Upper lobe of left lung (tissue), 6 donors: ENCODE data around the gene POLN. TPM values are rescaled to one million over a fixed set of nuclear protein-coding genes. Genes with fewer than 3 reads are reported as not detected.
A peak's percentile ranks its signal among the peaks of the same experiment; 100 is the strongest.

Experiments used
- ATAC-seq, 2 donors: fragments of 200-7000 bp; cut with Tn5 transposase; one replicate each; pipeline ENCODE4 v1.9.1; 2022; ENCODE audit warnings: mild to moderate bottlenecking in 2 of 2, moderate library complexity in 2 of 2; ENCODE audit not compliant: low FRiP score in 2 of 2
- DNase-seq, 2 donors: peaks; one replicate each; pipeline ENCODE4 v3.0.0-alpha.2; 2019 to 2020
- H3K27ac ChIP-seq, 4 donors: fragments of 200-600 bp; sonication (generic); one replicate each; pipeline ENCODE4 v1.5.1; 2016 to 2019
- H3K27me3 ChIP-seq, 4 donors: fragments of 200-600 bp; sonication (generic); one replicate each; pipeline ENCODE4 v1.5.1; 2017 to 2019
- H3K36me3 ChIP-seq, 4 donors: fragments of 200-600 bp; sonication (generic); one replicate each; pipeline ENCODE4 v1.5.1; 2016 to 2019
- H3K4me1 ChIP-seq, 4 donors: fragments of 200-600 bp; sonication (generic); one replicate each; pipeline ENCODE4 v1.5.1; 2018 to 2019
- H3K4me3 ChIP-seq, 4 donors: fragments of 200-600 bp; sonication (generic); one replicate each; pipeline ENCODE4 v1.5.1; 2017 to 2019; ENCODE audit warnings: mild to moderate bottlenecking in 2 of 4, moderate library complexity in 1 of 4
- H3K9me3 ChIP-seq, 4 donors: fragments of 200-600 bp; sonication (generic); one replicate each; pipeline ENCODE4 v1.5.1; 2018 to 2019
- CTCF ChIP-seq, 6 experiments: fragments of 450-650 bp in 4 of 6; fragments of 200-600 bp in 2 of 6; sonication (generic) in 2 of 6; IDR thresholded peaks; one replicate each; pipeline ENCODE4 v1.5.1; 2016 to 2019; ENCODE audit warnings: antibody characterized with exemption in 6 of 6
- EP300 ChIP-seq, 4 donors: sonication (generic); formaldehyde crosslinking; IDR thresholded peaks; one replicate each; pipeline ENCODE4 v1.5.1; 2017; ENCODE audit warnings: antibody characterized with exemption in 4 of 4, control low read depth in 2 of 4
- POLR2A ChIP-seq, 4 donors: fragments of 450-650 bp; IDR thresholded peaks; one replicate each; pipeline ENCODE4 v1.5.1; 2016 to 2017; ENCODE audit warnings: antibody characterized with exemption in 4 of 4, mild to moderate bottlenecking in 2 of 4
- POLR2AphosphoS5 ChIP-seq, 2 donors: sonication (generic); formaldehyde crosslinking; IDR thresholded peaks; one replicate each; pipeline ENCODE4 v1.5.1; 2017; ENCODE audit warnings: antibody characterized with exemption in 2 of 2
- WGBS, 2 donors: methylation state at CpG; one replicate each; pipeline ENCODE4 v1.1.5; 2017 to 2018; 5-methylcytosine and 5-hydroxymethylcytosine counted together
- total RNA-seq, 6 donors: library from RNA; depleted of rRNA in 4 of 6; stranded (reverse); fragments of >200 nt in 4 of 6; gene quantifications; one replicate each; pipeline versions ENCODE4 v1.1.0 to v1.2.1, GENCODE V29; 2016 to 2021
- donor health status: DM: no; HTN: no; CAD: no; lungs with moderate emphysema.
- donor health status: DM: no; HTN: yes; CAD: no; lungs with severe emphysema.

The POLN gene
- total RNA-seq = 1 to 10 TPM in 5 of 6 donors, under 1 TPM in 1; 0.89 to 5.5 (median 2.6) TPM

DNA sequence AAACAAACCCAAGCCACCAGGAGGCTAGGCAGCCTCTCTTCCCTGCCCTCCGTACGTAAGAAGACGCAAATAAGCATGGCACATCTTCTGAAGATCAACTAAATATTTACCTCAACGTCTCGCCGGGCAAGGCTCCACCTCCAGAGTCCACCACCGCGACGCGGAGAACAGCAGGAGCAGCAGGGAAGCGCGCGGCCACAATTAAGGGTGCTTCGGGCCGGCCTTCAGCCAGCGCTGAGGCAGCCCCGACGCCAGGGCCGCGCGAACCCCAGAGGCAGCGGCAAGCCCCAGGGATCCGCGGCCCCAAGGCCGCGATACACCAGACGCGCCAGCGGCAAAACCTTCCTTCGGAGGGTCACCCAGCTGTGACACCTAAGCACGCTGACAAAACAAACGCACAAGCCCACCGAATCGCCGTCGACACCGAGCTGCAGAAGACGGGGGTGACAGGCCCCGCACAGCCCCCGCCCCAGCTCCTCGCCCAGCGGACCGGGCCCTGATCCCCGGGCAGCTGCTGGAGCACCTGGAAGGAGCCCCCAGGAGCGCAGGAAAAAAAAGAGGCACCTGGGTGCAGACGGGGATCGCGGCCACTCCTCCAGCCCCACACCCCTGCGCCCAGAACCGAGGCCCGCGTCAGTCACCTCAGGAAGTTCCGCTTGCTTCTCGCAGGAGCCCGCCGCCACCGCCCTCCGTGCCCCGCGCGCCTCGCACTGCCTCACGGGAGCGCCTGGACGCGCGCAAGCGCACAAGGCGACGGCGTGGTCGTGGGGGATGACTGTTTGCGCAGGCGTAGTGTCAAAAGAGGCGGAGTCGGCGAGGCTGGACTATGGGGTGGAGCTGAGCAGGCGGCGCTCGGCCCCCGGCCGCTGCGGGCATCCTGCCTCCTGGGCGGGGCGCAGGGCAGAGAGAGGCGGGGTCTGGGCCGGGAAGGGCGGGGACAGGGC is at the start of gene POLN, which contains the start of gene HAUS3:
Gene POLN, minus strand, starts transcription at position 712 of the 944 bp plus-strand sequence. CDS start 12,890 bp downstream, outside the sequence.
Gene HAUS3, minus strand, starts transcription at position 712 of the 944 bp plus-strand sequence. CDS start 1,175 bp downstream, outside the sequence.
- Histone ChIP-seq H3K27me3 (no peaks in the 10 kb centered on the region), H3K4me1 (peaks cover 53 to 78% (median 63%) of the 10 kb centered on the region in 4 donors), H3K27ac (peak within 1 kb of the TSS; percentile 82 to 90 (median 85)), H3K36me3 (peaks cover 0 to 3% (median 0%) of the 10 kb centered on the region in 4 donors), H3K4me3 (peak within 1 kb of the TSS; percentile 84 to 100 (median 95)), H3K9me3 (no peaks in the 10 kb centered on the region)
- DNase-seq = peak; percentile 99
- peak; percentile 82 to 97 for TF ChIP-seq POLR2AphosphoS5 (IDR thresholded peaks at IDR 0.05)
- no peak for TF ChIP-seq EP300 (IDR thresholded peaks at IDR 0.05)
- TF ChIP-seq POLR2A (IDR thresholded peaks at IDR 0.05) = peak in 3 of 4 donors; percentile 43 to 92 (median 75)
- TF ChIP-seq CTCF (IDR thresholded peaks at IDR 0.05) = peak in 1 of 6 experiments; percentile 2
- ATAC-seq = peak; percentile 99
- WGBS, 2 donors = 0 to 1% methylated on average over 18 to 47 of the region's 88 CpGs

DNA sequence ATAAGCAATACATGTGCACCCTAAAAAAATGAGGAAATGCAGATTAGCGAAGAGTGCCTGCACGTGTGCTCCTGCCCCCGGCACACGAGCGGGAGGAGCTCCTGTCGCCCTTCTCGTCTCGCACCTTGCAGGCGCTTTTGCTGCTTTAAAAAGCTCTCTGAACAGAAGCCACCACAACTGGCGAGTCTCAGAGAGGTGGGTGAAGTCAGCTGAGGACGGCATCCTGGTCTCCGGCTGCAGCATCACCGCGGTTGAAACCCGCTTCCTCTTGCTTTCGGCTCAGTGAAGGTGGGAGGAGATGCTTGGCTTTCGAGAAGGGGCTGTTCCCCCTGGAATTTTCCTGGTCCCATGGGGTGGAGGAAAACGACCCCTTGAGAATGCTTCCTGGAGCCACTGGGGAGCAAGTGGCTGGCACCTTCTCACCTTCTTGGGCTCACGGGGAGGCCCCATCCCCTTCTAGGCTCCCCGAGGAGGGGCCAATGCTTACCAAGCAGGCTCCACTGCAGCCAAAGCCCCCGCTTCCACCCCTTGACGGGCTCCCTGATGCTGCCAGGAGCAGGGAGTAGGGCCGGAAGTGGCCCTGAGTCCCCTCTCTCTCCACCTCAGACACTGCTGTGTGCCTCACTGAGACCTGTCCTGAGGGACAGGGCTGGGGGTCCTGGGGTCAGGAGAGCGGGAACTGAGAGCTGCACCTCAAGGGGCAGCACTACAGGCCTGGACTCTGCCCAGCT is 49.2 kb upstream of the POLN start:
- peak in 1 of 2 donors; percentile 36 for DNase-seq
- Histone ChIP-seq H3K27me3 (no peaks in the 10 kb centered on the region), H3K4me3 (no peak overlapping the region), H3K36me3 (no peaks in the 10 kb centered on the region), H3K4me1 (peaks cover 0 to 5% (median 0%) of the 10 kb centered on the region in 4 donors), H3K27ac (peak overlapping the region in 1 of 4 donors; percentile 15), H3K9me3 (no peaks in the 10 kb centered on the region)
- WGBS, 2 donors = 62% methylated on average over 19 to 24 of the region's 24 CpGs
- TF ChIP-seq CTCF (IDR thresholded peaks at IDR 0.05) (no peak), EP300 (IDR thresholded peaks at IDR 0.05) (no peak), POLR2AphosphoS5 (IDR thresholded peaks at IDR 0.05) (no peak), POLR2A (IDR thresholded peaks at IDR 0.05) (no peak)
- peak in 1 of 2 donors; percentile 5 for ATAC-seq

- no peak overlapping the region for H3K4me3 ChIP-seq
- 88 to 89% methylated on average over 1 to 9 of the region's 9 CpGs for WGBS, 2 donors
- no peaks in the 10 kb centered on the region for H3K27me3 ChIP-seq
- no peaks in the 10 kb centered on the region for H3K36me3 ChIP-seq
- no peaks in the 10 kb centered on the region for H3K9me3 ChIP-seq
- no peak overlapping the region for H3K27ac ChIP-seq
- H3K4me1 ChIP-seq = peaks cover 0 to 5% (median 0%) of the 10 kb centered on the region in 4 donors
- peak; percentile 15 to 79 for DNase-seq
- ATAC-seq = no peak
- TF ChIP-seq POLR2AphosphoS5 (IDR thresholded peaks at IDR 0.05) = no peak
- no peak for TF ChIP-seq EP300 (IDR thresholded peaks at IDR 0.05)
- no peak for TF ChIP-seq CTCF (IDR thresholded peaks at IDR 0.05)
- no peak for TF ChIP-seq POLR2A (IDR thresholded peaks at IDR 0.05)
These were observed 48.6 kb upstream of the POLN start for GRCh38 chr4:2290488-2290887.

DNA sequence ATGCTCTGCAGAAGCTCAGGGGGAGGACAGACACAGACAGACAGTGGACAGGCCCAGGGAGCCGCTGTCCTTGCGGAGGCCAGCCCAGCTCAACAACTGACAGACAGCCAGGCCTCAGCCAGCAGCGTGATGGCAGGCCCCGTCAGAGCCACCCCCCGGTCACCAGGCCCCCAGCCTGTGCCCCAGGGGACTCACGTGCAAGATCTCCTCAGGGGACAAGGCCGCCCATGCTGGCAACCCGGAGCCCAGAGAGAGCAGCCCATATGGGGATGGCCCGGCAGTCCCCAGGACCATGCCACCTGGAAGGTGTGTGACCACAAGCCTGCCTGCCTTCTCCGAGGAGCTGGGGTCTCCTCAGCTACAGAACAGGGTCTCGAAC is 48.0 kb upstream of the POLN start:
- DNase-seq (peak; percentile 13 to 60), ATAC-seq (no peak)

More for the DNA sequence above, 48.0 kb upstream of the POLN start:
- Histone ChIP-seq H3K27me3 (no peaks in the 10 kb centered on the region), H3K4me3 (no peak overlapping the region), H3K9me3 (no peaks in the 10 kb centered on the region), H3K4me1 (peaks cover 0 to 5% (median 0%) of the 10 kb centered on the region in 4 donors), H3K36me3 (no peaks in the 10 kb centered on the region), H3K27ac (no peak overlapping the region)
- no peak for TF ChIP-seq POLR2A (IDR thresholded peaks at IDR 0.05)
- TF ChIP-seq EP300 (IDR thresholded peaks at IDR 0.05) = no peak
- 100% methylated on average over 2 of the region's 11 CpGs; no CpG with 5 or more reads in 1 of the 2 donors for WGBS, 2 donors
